NCI-H2107 treated with DMSO at 0.1 percent for 48 hours (cell line): ENCODE measurements around the gene SLC25A22.

ENCODE experiments used
- DNase-seq: peaks from one replicate; lab custom pipeline; 2025; ENCODE audit not compliant: unreplicated experiment; lab: John Stamatoyannopoulos, UW

Gene SLC25A22

GRCh38 chr11:774873-775592, 23.0 kb downstream of the SLC25A22 start:
- DNase-seq = no peak

GRCh38 chr11:773830-774229, 24.3 kb downstream of the SLC25A22 start:
- no peak for DNase-seq

- DNase-seq = no peak
Measured at GRCh38 chr11:773425-773824, 24.7 kb downstream of the SLC25A22 start.

- no peak for DNase-seq
Measured at GRCh38 chr11:772429-773390, 25.4 kb downstream of the SLC25A22 start.

GRCh38 chr11:771617-772204, 26.4 kb downstream of the SLC25A22 start:
- DNase-seq = no peak

GRCh38 chr11:770642-771616, 27.2 kb downstream of the SLC25A22 start:
- DNase-seq = no peak

- DNase-seq = no peak
Measured at GRCh38 chr11:769887-770641, 28.0 kb downstream of the SLC25A22 start.

GRCh38 chr11:767238-767637, 30.8 kb downstream of the SLC25A22 start:
- no peak for DNase-seq

GRCh38 chr11:766936-767210, 31.2 kb downstream of the SLC25A22 start:
- DNase-seq = no peak

- DNase-seq = no peak
Measured at GRCh38 chr11:766106-766935, 31.8 kb downstream of the SLC25A22 start.

GRCh38 chr11:765802-766091, 32.3 kb downstream of the SLC25A22 start:
- DNase-seq = no peak

GRCh38 chr11:765025-765801, 32.9 kb downstream of the SLC25A22 start:
- DNase-seq = no peak

GRCh38 chr11:764322-765024, 33.6 kb downstream of the SLC25A22 start:
- DNase-seq = no peak

- no peak for DNase-seq
Measured at GRCh38 chr11:763549-764321, 34.3 kb downstream of the SLC25A22 start.

GRCh38 chr11:763073-763463, 35.0 kb downstream of the SLC25A22 start:
- peak; percentile 60 for DNase-seq

GRCh38 chr11:762421-763072, 35.5 kb downstream of the SLC25A22 start:
- peak; percentile 22 for DNase-seq
